Lower leg skin (tissue), 4 donors: ENCODE data around the gene RALGPS2. TPM values are rescaled to one million over a fixed set of nuclear protein-coding genes. Genes with fewer than 3 reads are reported as not detected.

Source experiments
- DNase-seq, 2 donors: peaks; one replicate each; pipeline ENCODE4 v3.0.0-alpha.2; 2019; ENCODE audit warnings: low spot score in 2 of 2
- H3K4me3 ChIP-seq: fragments of 200-600 bp; sonication (generic); 2 replicates; pipeline ENCODE4 v1.5.1; 2017; ENCODE audit warnings: mild to moderate bottlenecking, low read depth; ENCODE audit not compliant: poor library complexity, severe bottlenecking
- POLR2A ChIP-seq, 2 donors: fragments of 450-650 bp; IDR thresholded peaks; one replicate each; pipeline ENCODE4 v1.6.1; 2016 to 2017; ENCODE audit warnings: antibody characterized with exemption in 2 of 2, mild to moderate bottlenecking in 1 of 2, moderate library complexity in 1 of 2
- WGBS, 2 donors: methylation state at CpG; one replicate each; pipeline ENCODE4 v1.1.5; 2018; 5-methylcytosine and 5-hydroxymethylcytosine counted together
- intact Hi-C: fragments of 100-400 bp; cut with DNase I; formaldehyde crosslinking; loops from one replicate; pipeline ENCODE4 v1.15.0; 2023; ENCODE audit warnings: low total_unique reads
- microRNA-seq, 2 donors: library from miRNA; unstranded; fragments of <30 nt; microRNA quantifications; one replicate each; pipeline ENCODE4, GENCODE V29; 2016; ENCODE audit warnings: borderline replicate concordance in 2 of 2, borderline number of aligned reads in 1 of 2
- total RNA-seq, 4 donors: library from RNA; depleted of rRNA; stranded (reverse); fragments of >200 nt; gene quantifications; one replicate each; pipeline ENCODE4 v1.1.0, GENCODE V29; 2016
- TF ChIP-seq, protein P1 (sequence below), 3 donors: fragments of 450-650 bp; IDR thresholded peaks; one replicate each; pipeline ENCODE4 v1.5.1; 2016; ENCODE audit warnings: antibody characterized with exemption in 3 of 3, mild to moderate bottlenecking in 3 of 3, moderate library complexity in 2 of 3

RALGPS2 gene
- total RNA-seq, 4 donors from 2014 or later = 26.2 to 33.5 (median 31.7) TPM

DNA sequence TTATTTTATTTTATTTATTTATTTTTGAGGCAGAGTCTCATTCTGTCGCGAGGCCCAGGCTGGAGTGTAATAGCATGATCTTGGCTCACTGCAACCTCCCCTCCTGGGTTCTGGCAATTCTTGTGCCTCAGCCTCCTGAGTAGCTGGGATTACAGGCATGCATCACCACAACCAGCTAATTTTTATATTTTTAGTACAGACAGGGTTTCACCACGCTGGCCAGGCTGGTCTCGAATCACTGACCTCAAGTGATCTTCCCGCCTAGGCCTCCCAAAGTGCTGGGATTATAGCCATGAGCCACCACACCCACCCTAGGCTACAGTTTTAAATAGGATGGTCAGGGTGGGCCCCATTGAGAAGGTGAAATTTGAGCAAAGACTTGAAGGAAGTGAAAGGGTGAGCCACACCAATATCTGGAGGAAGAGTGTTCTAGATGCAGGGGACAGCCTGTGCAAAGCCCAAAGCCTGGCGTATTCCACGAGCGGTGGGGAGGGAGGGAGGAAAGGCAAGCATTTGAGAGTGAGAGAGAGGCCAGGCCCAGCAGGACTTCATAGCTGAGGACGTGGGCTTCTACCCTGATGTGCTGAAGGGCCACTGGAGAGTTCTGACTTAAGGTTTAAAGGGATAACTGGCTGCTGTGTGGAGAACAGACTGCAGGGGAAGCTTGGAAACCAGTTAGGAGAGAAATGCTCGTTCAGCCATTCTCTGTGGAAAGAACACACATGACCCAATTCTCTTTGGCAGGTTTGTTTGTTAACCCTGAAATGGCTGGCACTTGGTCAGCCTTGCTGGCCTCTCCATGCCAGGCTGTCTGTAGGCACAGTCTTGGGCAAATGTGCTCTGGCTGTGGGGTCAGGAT lies 238.0 kb downstream of the RALGPS2 start:
- no peak overlapping the region for H3K4me3 ChIP-seq
- TF ChIP-seq, protein P1, sequence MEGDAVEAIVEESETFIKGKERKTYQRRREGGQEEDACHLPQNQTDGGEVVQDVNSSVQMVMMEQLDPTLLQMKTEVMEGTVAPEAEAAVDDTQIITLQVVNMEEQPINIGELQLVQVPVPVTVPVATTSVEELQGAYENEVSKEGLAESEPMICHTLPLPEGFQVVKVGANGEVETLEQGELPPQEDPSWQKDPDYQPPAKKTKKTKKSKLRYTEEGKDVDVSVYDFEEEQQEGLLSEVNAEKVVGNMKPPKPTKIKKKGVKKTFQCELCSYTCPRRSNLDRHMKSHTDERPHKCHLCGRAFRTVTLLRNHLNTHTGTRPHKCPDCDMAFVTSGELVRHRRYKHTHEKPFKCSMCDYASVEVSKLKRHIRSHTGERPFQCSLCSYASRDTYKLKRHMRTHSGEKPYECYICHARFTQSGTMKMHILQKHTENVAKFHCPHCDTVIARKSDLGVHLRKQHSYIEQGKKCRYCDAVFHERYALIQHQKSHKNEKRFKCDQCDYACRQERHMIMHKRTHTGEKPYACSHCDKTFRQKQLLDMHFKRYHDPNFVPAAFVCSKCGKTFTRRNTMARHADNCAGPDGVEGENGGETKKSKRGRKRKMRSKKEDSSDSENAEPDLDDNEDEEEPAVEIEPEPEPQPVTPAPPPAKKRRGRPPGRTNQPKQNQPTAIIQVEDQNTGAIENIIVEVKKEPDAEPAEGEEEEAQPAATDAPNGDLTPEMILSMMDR (IDR thresholded peaks at IDR 0.05) = no peak
- TF ChIP-seq POLR2A (IDR thresholded peaks at IDR 0.05) = no peak
- DNase-seq = no peak
- WGBS, 2 donors = 62 to 65% methylated on average over 10 of the region's 10 CpGs
- intact Hi-C loops = no loop called here

DNA sequence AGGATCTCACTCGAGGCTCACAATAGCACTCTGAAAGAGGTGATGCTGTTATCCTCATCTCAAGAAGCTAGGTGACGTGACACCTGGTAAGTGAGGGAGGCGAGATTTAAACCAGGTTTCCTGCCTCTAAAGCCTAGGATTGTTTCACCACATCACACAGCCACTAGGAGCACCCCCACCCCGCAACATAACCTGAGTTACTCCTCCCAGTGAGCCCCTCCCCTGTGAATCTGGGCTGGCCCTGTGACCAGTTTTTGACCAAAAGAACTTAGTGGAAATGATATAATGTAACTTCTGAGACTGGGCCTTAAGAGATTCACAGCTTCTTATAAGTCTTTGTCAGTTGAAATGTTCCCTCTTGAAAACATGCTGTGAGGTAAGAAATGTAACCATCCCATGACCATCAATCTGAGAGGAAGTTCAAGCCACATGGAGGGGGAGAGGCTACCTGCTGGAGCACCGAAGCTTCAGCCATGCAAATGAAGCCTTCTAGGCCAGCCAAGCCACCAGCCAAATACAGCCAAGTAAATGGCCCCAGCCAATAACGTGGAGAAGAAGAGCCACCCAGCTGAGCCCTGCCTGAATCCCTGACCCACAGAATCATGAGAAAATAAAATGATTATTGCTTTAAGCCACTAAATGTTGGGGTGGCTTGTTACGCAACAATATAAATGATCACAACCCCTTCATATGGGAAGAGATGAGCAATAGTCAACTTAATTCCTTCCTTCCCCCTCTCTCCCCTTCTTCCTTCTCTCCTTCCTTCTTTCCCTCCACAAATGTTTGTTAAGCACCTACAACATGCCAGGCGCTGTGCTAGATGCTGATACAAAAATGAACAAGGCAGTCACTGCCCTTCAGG lies 239.7 kb downstream of the RALGPS2 start:
- intact Hi-C loops = no loop called here
- no peak overlapping the region for H3K4me3 ChIP-seq
- WGBS, 2 donors = 92 to 94% methylated on average over 8 of the region's 8 CpGs
- no peak for TF ChIP-seq POLR2A (IDR thresholded peaks at IDR 0.05)
- TF ChIP-seq, protein P1 (IDR thresholded peaks at IDR 0.05) = no peak
- DNase-seq = no peak

DNA sequence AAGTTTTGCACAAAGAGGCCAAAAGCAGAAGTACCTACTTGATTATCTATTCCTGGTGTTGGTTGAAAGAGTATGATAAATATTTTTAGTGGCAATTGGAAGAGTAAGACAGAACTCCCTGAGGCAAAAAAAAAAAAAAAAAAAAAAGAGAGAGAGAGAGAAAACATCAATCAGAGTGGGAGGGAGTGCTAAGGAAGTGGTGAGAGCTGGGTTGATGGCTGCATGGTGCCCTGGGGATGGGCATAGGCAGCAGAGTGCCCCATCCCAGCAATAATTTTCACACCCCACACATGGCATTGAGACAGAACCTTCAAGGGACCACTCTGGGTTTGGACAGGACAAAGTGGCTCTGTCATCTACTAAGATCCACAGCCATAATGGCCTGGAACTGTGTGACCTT lies 241.3 kb downstream of the RALGPS2 start:
- DNase-seq = no peak
- intact Hi-C loops = no loop called here
- TF ChIP-seq, protein P1 (IDR thresholded peaks at IDR 0.05) = no peak
- TF ChIP-seq POLR2A (IDR thresholded peaks at IDR 0.05) = no peak
- no peak overlapping the region for H3K4me3 ChIP-seq

DNA sequence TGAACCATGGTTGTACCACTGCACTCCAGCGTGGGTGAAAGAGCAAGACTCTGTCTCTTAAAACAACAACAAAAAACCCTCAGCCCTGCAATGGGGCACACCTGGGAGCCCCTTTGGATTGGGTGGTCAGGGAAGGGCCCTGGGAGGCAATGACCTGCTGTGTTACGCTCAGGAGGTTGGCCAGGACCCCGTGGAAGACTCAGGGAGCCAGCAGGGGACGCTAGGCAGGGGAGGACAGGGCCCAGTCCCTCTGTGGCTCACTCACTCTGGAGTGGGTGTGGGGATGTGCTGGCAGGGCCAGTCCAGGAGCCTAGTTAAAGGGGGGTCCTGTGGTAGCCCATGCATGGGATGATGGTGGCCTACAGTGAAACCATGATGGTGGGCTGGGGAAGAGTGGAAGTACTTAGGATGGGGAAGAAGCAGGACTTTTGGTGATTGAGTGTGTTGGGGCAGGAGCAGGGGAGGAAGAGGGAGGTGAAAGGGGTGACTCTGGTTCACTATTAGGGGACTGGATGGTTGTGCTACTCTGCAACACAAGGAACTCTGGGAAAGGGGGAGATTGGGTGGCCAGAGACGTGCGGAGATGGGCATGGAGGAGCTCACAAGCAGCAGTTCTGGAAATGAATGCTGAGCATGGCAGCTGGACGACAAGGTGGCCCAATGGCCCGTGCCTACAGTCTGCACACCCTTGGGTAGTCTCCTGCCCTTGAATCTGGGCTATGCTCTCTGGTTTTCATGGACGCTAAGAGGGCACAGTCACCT lies 244.4 kb downstream of the RALGPS2 start:
- H3K4me3 ChIP-seq = no peak overlapping the region
- DNase-seq = no peak
- intact Hi-C loops = no loop called here
- 92 to 95% methylated on average over 9 of the region's 9 CpGs for WGBS, 2 donors
- TF ChIP-seq, protein P1 (IDR thresholded peaks at IDR 0.05) = no peak

DNA sequence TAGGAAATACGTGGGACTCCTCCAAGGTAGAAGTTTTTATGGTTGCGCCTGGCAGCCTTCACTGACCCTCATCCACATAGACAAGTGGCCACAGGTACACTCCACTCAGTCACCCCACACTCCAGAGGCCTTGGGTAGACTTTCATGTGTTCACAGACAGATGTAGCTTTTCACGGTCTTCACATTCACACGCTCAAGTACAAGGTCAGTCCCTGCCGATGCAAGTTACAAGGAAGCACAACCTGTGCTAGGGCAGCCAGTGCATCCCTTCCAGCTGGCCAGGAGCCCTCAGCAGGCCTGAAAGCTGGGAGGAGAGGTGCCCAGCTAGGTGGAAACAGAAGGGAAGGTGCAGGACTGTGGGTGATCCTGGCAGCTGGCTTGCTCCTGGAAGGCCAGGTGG lies 245.1 kb downstream of the RALGPS2 start:
- TF ChIP-seq, protein P1 (IDR thresholded peaks at IDR 0.05) = no peak
- no peak for TF ChIP-seq POLR2A (IDR thresholded peaks at IDR 0.05)
- intact Hi-C loops = loop anchor here (5.0 kb wide), 1 partner anchor 998 kb away; the partner anchor contains the start of gene SEC16B
- H3K4me3 ChIP-seq = no peak overlapping the region
- no peak for DNase-seq
- WGBS, 2 donors = 91 to 95% methylated on average over 5 of the region's 5 CpGs

Small RNA genes lying within 50 kb of the gene (microRNA-seq; reads per million reads assigned to microRNA genes)
- gene MIR4424 = 0 to 0.68 reads per million in 2 donors

Other genes starting within 250 kb of the RALGPS2 start
- gene CLEC20A, start 228.3 kb upstream of the RALGPS2 start, total RNA-seq = not detected
- gene TEX35, start 212.1 kb upstream of the RALGPS2 start, total RNA-seq = 1 to 10 TPM in 1 of 4 donors, not detected in 3; 1.4 TPM
- gene ANGPTL1, start 145.8 kb downstream of the RALGPS2 start, total RNA-seq = 10 to 100 TPM in 2 of 4 donors, 1 to 10 TPM in 2; 3.4 to 28.3 (median 17.9) TPM